8988T (cell line): ENCODE measurements around the gene ADRA2B.
"Not testable (repeated sequence)": the region's sequence is repeated elsewhere in the genome, so short reads cannot be mapped to it uniquely, and the experiment has no call there.

ENCODE experiments used
- DNase-seq: peaks from one replicate; pipeline ENCODE4 v3.0.0; 2011

Gene ADRA2B

GRCh38 chr2:96085541-96086355, 30.6 kb downstream of the ADRA2B start:
- DNase-seq: no peak

GRCh38 chr2:96084858-96085518, 31.4 kb downstream of the ADRA2B start:
- DNase-seq: not testable (repeated sequence)

GRCh38 chr2:96083989-96084857, 32.1 kb downstream of the ADRA2B start:
- DNase-seq: no peak

GRCh38 chr2:96083064-96083939, 33.1 kb downstream of the ADRA2B start:
- no peak for DNase-seq

GRCh38 chr2:96082211-96083063, 33.9 kb downstream of the ADRA2B start:
- DNase-seq: no peak

- DNase-seq: no peak
These were observed 35.3 kb downstream of the ADRA2B start for GRCh38 chr2:96081042-96081441.

- DNase-seq: no peak
These were observed 41.1 kb downstream of the ADRA2B start for GRCh38 chr2:96075199-96075771.

- DNase-seq: no peak
These were observed 42.2 kb downstream of the ADRA2B start for GRCh38 chr2:96074156-96074555.

- DNase-seq: no peak
These were observed 43.1 kb downstream of the ADRA2B start for GRCh38 chr2:96073170-96073775.

GRCh38 chr2:96072746-96073145, 43.6 kb downstream of the ADRA2B start:
- DNase-seq: no peak

- not testable (repeated sequence) for DNase-seq
These were observed 44.3 kb downstream of the ADRA2B start for GRCh38 chr2:96071977-96072491.

- not testable (repeated sequence) for DNase-seq
These were observed 45.0 kb downstream of the ADRA2B start for GRCh38 chr2:96071087-96071976.

GRCh38 chr2:96070351-96070750, 46.0 kb downstream of the ADRA2B start:
- not testable (repeated sequence) for DNase-seq

GRCh38 chr2:96069878-96070277, 46.5 kb downstream of the ADRA2B start:
- not testable (repeated sequence) for DNase-seq

- not testable (repeated sequence) for DNase-seq
These were observed 48.3 kb downstream of the ADRA2B start for GRCh38 chr2:96067902-96068581.

GRCh38 chr2:96067098-96067660, 49.2 kb downstream of the ADRA2B start:
- DNase-seq: not testable (repeated sequence)

GRCh38 chr2:96066511-96066910, 49.9 kb downstream of the ADRA2B start:
- DNase-seq: not testable (repeated sequence)

- not testable (repeated sequence) for DNase-seq
These were observed 50.4 kb downstream of the ADRA2B start for GRCh38 chr2:96065954-96066353.
